Keratinocyte (primary cell): ENCODE data around the gene PIGU. TPM values are rescaled to one million over a fixed set of nuclear protein-coding genes. Genes with fewer than 3 reads are reported as not detected.
"Not testable (repeated sequence)": the region's sequence is repeated elsewhere in the genome, so short reads cannot be mapped to it uniquely, and the experiment has no call there.

ENCODE experiments used
- DNase-seq: peaks from one replicate; pipeline ENCODE4 v3.0.0-alpha.2; 2011; ENCODE audit warnings: low read depth, missing footprints, low spot score
- FAIRE-seq: peaks from 2 replicates; lab custom pipeline; 2011; peaks lifted over from hg19 to GRCh38; lab: Jason Lieb, UNC
- H2AFZ ChIP-seq: 2 replicates; pipeline ENCODE4 v1.6.0; 2012; ENCODE audit warnings: low read length, control low read depth, inconsistent platforms; ENCODE audit not compliant: control insufficient read depth
- H3K27ac ChIP-seq: 2 replicates; pipeline ENCODE4 v1.5.1; 2011; ENCODE audit warnings: low read length; ENCODE audit not compliant: control insufficient read depth, insufficient read depth
- H3K27me3 ChIP-seq: 3 replicates; pipeline ENCODE4 v1.6.0; 2011; ENCODE audit warnings: low read length; ENCODE audit not compliant: control insufficient read depth, insufficient read depth; ENCODE audit errors: extremely low read depth
- H3K36me3 ChIP-seq, 2 experiments: 2 replicates in 1 of 2; 3 replicates in 1 of 2; pipeline ENCODE4 v1.5.1; 2011; ENCODE audit warnings: low read length in 2 of 2, mild to moderate bottlenecking in 1 of 2; ENCODE audit not compliant: control insufficient read depth in 2 of 2, insufficient read depth in 2 of 2; ENCODE audit errors: extremely low read depth in 1 of 2
- H3K4me1 ChIP-seq: 3 replicates; pipeline ENCODE4 v1.5.1; 2011; ENCODE audit warnings: low read length; ENCODE audit not compliant: control insufficient read depth, insufficient read depth; ENCODE audit errors: extremely low read depth
- H3K4me2 ChIP-seq: 3 replicates; pipeline ENCODE4 v1.6.0; 2011; ENCODE audit warnings: low read depth, low read length; ENCODE audit not compliant: control insufficient read depth, insufficient read depth; ENCODE audit errors: extremely low read depth
- H3K4me3 ChIP-seq, 3 experiments: fragments of 200-600 bp in 1 of 3; sonication (generic) in 1 of 3; 2 replicates in 2 of 3; 3 replicates in 1 of 3; pipeline ENCODE4 v1.5.1; 2011 to 2016; ENCODE audit warnings: low read length in 3 of 3, mild to moderate bottlenecking in 3 of 3, control low read depth in 2 of 3, inconsistent platforms in 1 of 3, low read depth in 1 of 3, mixed read lengths in 1 of 3, mixed run types in 1 of 3, moderate library complexity in 1 of 3; ENCODE audit not compliant: control insufficient read depth in 2 of 3, insufficient read depth in 2 of 3; ENCODE audit errors: extremely low read depth in 1 of 3
- H3K79me2 ChIP-seq: 2 replicates; pipeline ENCODE4 v1.6.0; 2012; ENCODE audit warnings: low read length; ENCODE audit not compliant: control insufficient read depth, insufficient read depth
- H3K9ac ChIP-seq: 3 replicates; pipeline ENCODE4 v1.6.0; 2011; ENCODE audit warnings: low read length; ENCODE audit not compliant: control insufficient read depth, insufficient read depth; ENCODE audit errors: extremely low read depth
- H3K9me1 ChIP-seq: 3 replicates; pipeline ENCODE4 v1.6.0; 2011; ENCODE audit warnings: low read length; ENCODE audit not compliant: control insufficient read depth, insufficient read depth; ENCODE audit errors: extremely low read depth
- H3K9me3 ChIP-seq: 2 replicates; pipeline ENCODE4 v1.5.1; 2012; ENCODE audit warnings: low read depth, low read length; ENCODE audit not compliant: control insufficient read depth
- H4K20me1 ChIP-seq: 3 replicates; pipeline ENCODE4 v1.6.0; 2011; ENCODE audit warnings: low read length; ENCODE audit not compliant: control insufficient read depth, insufficient read depth; ENCODE audit errors: extremely low read depth
- dilution Hi-C: fragments of 300-500 bp; cut with MboI; formaldehyde crosslinking; loops from one replicate; pipeline ENCODE4 v1.7.0; 2020; ENCODE audit warnings: low sequenced_read_pairs; ENCODE audit not compliant: extremely low pct_ligation_motif_present
- polyA plus RNA-seq, 5 experiments: library from polyadenylated mRNA; depleted of rRNA in 3 of 5; stranded (reverse) in 3 of 5; stranded (forward) in 1 of 5; unstranded in 1 of 5; fragments of >200 nt; gene quantifications; 1 replicate in 1 of 5; 2 replicates in 3 of 5; 3 replicates in 1 of 5; pipeline versions ENCODE4 v1.2.1 to v1.2.3, GENCODE V29; 2011 to 2012; ENCODE audit warnings: missing spikeins in 2 of 5, low read depth in 1 of 5, low replicate concordance in 1 of 5
- TF ChIP-seq, protein P1 (sequence below), 3 experiments: IDR thresholded peaks in 1 of 3; conservative IDR thresholded peaks in 1 of 3; optimal IDR thresholded peaks in 1 of 3; 2 replicates in 2 of 3; 3 replicates in 1 of 3; pipeline versions ENCODE3 to v1.5.1; 2011; ENCODE audit warnings: low read length in 3 of 3, mild to moderate bottlenecking in 3 of 3, moderate library complexity in 2 of 3, control low read depth in 1 of 3, inconsistent platforms in 1 of 3; ENCODE audit not compliant: insufficient read depth in 2 of 3; ENCODE audit errors: extremely low read depth in 1 of 3

PIGU gene
- polyA plus RNA-seq, 1 donor (not counting 4 experiments of a cell fraction or from before 2014, with no cell fraction given): 48.0 TPM

DNA sequence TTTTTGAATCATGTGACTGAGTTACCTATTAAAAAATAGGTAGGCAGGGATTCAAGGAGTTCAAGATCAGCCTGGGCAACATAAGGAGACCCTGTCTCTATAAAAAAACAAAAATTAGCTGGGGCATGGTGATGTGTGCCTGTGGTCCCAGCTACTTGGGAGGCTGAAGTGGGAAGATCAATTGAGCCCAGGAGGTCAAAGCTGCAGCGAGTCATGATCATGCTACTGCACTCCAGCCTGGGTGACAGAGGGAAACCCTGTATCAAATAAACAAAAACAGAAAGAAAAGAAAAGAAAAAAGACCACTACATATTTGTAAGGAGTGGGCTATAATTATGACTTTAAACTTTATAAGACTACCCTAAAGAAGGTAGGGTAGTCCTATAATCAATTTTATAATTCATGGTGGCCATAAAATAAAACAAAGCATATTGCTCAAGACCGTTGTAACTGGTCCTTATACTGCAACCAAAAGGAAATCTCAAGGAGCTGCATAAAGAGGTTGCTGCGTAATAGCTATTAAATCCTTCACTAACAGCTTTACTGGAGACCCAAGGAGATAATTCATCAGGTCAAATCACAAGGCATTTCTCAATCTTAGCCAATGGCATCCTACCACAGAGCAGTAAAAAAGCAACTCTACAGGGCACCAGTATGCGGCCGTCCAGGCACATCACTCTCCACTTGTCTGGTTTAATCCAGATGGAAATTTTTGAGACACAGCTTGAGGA is 13.5 kb downstream of the PIGU start:
- DNase-seq (no peak), FAIRE-seq (no peak)
- H3K79me2 ChIP-seq: no peaks in the 10 kb centered on the region
- no peaks in the 10 kb centered on the region for H3K9me1 ChIP-seq
- no peak overlapping the region for H3K4me2 ChIP-seq
- dilution Hi-C loops: no loop called here
- H3K4me1 ChIP-seq: peaks cover 14% of the 10 kb centered on the region
- TF ChIP-seq, protein P1, sequence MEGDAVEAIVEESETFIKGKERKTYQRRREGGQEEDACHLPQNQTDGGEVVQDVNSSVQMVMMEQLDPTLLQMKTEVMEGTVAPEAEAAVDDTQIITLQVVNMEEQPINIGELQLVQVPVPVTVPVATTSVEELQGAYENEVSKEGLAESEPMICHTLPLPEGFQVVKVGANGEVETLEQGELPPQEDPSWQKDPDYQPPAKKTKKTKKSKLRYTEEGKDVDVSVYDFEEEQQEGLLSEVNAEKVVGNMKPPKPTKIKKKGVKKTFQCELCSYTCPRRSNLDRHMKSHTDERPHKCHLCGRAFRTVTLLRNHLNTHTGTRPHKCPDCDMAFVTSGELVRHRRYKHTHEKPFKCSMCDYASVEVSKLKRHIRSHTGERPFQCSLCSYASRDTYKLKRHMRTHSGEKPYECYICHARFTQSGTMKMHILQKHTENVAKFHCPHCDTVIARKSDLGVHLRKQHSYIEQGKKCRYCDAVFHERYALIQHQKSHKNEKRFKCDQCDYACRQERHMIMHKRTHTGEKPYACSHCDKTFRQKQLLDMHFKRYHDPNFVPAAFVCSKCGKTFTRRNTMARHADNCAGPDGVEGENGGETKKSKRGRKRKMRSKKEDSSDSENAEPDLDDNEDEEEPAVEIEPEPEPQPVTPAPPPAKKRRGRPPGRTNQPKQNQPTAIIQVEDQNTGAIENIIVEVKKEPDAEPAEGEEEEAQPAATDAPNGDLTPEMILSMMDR (optimal IDR thresholded peaks at IDR 0.05 in 1 of 3, IDR thresholded peaks at IDR 0.05 in 1 of 3, conservative IDR thresholded peaks at IDR 0.05 in 1 of 3; ENCODE audit: extremely low read depth in 1 of 3, insufficient read depth in 2 of 3, low read length in 3 of 3): no peak
- no peak overlapping the region for H3K27ac ChIP-seq
- H3K9me3 ChIP-seq: no peaks in the 10 kb centered on the region
- no peak overlapping the region for H2AFZ ChIP-seq
- no peaks in the 10 kb centered on the region for H3K27me3 ChIP-seq
- peaks cover 10% of the 10 kb centered on the region for H4K20me1 ChIP-seq
- no peak overlapping the region for H3K9ac ChIP-seq
- H3K4me3 ChIP-seq: no peak overlapping the region
- no peaks in the 10 kb centered on the region for H3K36me3 ChIP-seq

DNA sequence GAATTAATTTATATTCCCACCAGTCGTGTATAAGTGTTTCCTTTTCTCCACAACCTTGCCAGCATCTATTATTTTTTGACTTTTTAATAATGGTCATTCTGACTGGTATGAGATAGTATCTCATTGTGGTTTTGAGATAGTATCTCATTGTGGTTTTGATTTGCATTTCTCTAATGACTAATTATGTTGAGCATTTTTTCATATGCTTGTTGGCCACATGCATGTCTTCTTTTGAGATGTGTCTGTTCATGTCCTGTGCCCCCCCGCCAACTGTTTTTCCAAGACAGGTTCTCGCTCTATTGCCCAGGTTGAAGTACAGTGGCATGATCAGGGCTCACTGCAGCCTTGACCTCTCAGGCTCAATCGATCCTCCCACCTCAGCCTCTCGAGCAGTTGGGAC is 15.1 kb downstream of the PIGU start:
- H3K79me2 ChIP-seq, H3K9me3 ChIP-seq, H4K20me1 ChIP-seq, H3K36me3 ChIP-seq, H3K27me3 ChIP-seq, H3K4me3 ChIP-seq, H3K4me2 ChIP-seq, H3K9me1 ChIP-seq, dilution Hi-C loops, FAIRE-seq, H2AFZ ChIP-seq, H3K27ac ChIP-seq, H3K9ac ChIP-seq: not testable (repeated sequence)
- peaks cover 14% of the 10 kb centered on the region for H3K4me1 ChIP-seq
- DNase-seq: peak; percentile 7

DNA sequence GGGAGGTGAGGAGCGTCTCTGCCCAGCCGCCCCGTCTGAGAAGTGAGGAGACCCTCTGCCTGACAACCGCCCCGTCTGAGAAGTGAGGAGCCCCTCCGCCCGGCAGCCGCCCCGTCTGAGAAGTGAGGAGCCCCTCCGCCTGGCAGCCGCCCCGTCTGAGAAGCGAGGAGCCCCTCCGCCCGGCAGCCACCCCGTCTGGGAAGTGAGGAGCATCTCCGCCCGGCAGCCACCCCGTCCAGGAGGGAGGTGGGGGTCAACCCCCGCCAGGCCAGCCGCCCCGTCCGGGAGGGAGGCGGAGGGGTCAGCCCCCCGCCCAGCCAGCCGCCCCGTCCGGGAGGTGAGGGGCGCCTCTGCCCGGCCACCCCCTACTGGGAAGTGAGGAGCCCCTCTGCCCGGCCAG is 18.2 kb downstream of the PIGU start:
- H3K4me3 ChIP-seq, H3K9me1 ChIP-seq, dilution Hi-C loops, DNase-seq, H2AFZ ChIP-seq, H3K27ac ChIP-seq, FAIRE-seq, H3K79me2 ChIP-seq, H3K9ac ChIP-seq, H3K36me3 ChIP-seq, H3K27me3 ChIP-seq, H3K4me2 ChIP-seq, H3K9me3 ChIP-seq, H4K20me1 ChIP-seq: not testable (repeated sequence)
- peaks cover 14% of the 10 kb centered on the region for H3K4me1 ChIP-seq
